GF-D8 (cell line): Measurements from ENCODE around the gene AHCY.
"Not testable (repeated sequence)": the region's sequence is repeated elsewhere in the genome, so short reads cannot be mapped to it uniquely, and the experiment has no call there.

Experiments used
- DNase-seq: peaks from one replicate; lab custom pipeline; 2025; lab: John Stamatoyannopoulos, UW

The AHCY gene

GRCh38 chr20:34254979-34255378, 48.2 kb downstream of the AHCY start:
- no peak for DNase-seq

DNA sequence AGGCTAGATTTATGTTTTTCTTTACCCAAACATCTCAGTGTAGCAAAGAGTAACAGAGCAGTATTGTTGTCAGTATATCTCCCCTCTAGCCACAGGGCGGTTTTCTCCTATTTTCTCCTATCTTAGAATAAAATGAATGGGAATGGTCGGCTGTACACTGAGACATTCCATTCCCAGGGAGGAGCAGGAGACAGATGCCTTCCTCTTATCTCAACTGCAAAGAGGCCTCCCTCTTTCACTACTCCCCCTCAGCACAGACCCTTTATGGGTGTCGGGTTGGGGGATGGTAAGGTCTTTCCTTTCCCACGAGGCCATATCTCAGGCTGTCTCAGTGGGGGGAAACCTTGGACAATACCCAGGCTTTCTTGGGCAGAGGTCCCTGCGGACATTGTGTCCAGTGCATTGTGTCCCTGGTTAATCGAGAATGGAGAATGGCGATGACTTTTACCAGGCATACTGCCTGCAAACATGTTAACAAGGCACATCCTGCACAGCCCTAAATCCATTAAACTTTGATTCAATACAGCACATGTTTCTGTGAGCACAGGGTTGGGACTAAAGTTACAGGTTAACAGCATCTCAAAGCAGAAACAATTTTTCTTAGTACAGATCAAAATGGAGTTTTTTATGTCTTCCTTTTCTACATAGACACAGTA, 50.6 kb downstream of the AHCY start:
- DNase-seq = not testable (repeated sequence)

DNA sequence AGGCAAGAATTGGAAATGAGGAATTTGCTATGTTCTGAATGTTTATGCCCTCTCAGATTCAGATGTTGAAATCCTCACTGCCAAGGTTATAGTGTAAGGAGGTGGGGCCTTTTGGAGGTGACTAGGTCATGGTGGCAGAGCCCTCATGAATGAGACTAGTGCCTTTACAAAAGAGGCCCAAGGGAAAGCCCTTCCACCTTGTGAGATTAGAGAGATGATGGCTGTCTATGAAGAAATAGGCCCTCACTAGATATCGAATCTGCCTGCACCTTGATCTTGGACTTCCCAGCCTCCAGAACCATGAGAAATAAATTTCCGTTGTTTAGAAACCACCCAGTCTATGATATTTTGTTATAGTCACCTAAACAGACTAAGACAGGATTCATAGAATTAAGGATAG, 51.5 kb downstream of the AHCY start:
- DNase-seq = no peak

DNA sequence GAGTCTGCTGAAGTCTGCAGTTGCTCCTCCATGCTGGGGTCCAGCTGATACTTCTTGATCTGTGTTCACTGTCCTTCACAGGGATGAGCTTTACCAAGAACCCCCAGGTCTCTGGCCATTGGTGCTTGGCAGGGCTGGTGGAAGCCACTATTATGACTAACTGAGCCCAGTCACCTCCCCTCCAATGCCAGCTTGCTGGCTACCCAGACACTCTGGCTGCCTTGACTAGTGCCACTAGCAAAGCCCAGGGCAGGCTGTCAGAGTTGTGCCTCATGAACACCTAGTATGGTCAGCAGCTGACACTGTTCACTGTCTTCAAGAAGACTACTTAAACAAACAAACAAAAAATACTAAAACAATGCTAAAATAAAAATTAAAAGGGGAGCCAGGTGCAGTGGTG, 53.1 kb downstream of the AHCY start:
- no peak for DNase-seq

- peak; percentile 77 for DNase-seq
Observed at GRCh38 chr20:34249291-34249690, 53.9 kb downstream of the AHCY start.

DNA sequence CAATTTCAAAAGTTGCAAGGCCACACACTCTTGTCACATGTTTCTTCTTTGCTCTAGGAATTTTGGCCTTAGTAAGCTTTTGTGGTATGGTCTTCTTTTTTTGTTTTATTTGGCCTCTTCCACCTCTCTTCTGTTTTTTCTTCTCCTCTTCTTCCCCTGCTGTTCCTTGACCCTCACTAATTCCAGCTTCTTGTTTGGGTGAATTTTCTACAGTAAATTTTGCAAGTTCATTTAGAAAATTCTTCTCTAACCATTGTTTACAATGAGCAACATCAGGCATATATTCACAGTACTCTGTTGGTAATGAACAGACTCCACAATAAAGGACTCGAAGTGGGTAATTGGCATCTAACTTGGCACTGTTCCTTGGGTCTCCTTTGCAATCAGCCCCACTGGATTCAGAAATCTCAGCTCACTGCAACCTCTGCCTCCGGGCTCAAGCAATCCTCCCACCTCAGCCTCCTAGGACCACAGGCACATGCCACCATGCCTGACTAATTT, 57.0 kb downstream of the AHCY start:
- no peak for DNase-seq

DNA sequence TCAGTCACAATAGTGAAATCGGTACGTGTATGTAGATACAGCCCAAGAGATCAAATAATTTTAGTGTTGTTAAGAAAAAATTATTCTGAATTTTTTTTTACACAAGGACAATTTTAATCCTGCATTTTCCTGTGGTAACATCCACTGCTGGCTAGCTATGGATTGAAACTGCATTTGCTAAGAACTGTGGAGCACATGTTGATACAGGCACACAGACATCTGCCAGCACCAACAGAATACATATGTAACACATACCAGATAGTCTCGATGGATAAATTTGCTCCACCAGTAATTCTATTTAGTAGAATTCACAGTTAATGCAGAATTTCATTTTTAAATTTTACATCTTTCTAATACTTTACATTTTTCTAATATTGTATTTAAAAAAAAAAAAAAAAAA, 59.8 kb downstream of the AHCY start:
- DNase-seq = no peak

DNA sequence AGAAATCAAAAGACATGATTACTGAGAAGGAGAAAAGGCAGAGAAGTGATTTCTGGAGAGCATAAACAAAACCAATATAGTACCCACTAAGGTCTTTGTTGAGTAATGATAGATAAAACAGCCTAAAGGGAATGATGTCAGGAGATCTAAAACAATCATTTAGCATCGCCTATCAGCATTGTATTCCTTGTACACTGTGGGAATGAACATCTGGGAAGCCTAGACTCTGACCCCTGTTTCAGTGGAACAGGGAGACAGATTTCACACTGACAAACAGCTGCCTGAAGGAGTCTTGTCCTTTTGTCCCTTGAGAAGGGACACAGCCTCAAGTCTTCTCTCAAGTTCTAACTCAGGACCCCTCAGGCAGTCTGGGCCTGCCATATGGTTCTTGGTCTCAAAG, 60.3 kb downstream of the AHCY start:
- no peak for DNase-seq

DNA sequence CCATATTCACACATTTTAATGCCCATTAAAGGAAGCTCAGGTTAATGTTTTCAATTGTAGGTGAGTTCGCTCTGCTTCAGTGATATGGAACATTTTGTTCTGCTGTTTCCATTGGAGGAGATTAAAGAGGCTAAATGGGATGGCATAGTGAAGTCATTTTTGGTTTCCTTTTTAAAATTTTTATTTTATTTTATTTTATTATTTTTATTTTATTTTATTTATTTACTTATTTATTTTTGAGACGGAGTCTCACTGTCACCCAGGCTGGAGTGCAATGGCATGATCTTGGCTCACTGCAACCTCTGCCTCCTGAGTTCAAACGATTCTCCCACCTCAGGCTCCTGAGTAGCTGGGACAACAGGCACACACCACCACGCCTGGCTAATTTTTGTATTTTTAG, 61.1 kb downstream of the AHCY start:
- DNase-seq = not testable (repeated sequence)

GRCh38 chr20:34240693-34241615, 62.2 kb downstream of the AHCY start, which contains the start of gene ASIP:
ASIP (plus strand) TSS chr20:34241423; CDS start chr20:34260375, 18,952 bp downstream.
- DNase-seq = no peak

- DNase-seq = no peak
Observed at GRCh38 chr20:34240121-34240520, 63.0 kb downstream of the AHCY start.

DNA sequence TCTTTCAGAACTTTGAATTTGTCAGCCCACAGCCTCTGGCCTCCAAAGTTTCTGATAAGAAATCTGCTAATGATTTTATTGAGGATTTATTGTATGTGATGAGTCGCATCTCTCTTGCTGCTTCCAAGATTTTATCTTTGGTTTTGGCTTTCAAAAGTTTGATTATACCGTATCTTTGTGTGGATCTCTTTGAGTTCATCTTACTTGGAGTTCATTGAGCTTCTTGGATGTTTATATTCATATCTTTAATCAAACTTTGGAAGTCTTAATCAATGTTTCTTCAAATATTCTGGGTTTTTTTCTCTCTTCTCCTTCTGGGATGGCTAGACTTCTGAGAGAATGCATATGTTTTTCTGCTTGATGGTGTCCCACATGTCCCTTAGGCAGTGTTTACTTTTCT, 65.2 kb downstream of the AHCY start:
- no peak for DNase-seq

- DNase-seq = no peak
Observed at GRCh38 chr20:34235875-34236274, 67.3 kb downstream of the AHCY start.

GRCh38 chr20:34233687-34234086, 69.5 kb downstream of the AHCY start:
- no peak for DNase-seq

GRCh38 chr20:34232494-34233087, 70.6 kb downstream of the AHCY start:
- DNase-seq = no peak

DNA sequence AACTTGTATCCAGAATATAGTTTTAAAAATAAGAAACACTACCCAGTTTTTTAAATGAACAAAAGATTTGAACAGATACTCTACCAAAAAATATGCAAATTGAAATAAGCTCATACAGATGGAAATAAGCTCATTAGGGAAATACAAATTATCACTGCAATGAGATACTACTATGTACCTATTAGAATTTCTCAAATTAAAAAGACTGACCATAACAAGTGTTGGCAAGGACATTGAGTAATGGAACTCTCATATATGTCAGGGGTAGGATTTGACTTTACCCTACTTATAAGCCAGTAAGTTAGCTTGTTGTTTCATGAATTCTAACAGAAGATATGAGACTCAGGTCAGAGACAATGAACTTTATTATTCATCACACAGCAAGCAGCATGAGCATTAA, 71.5 kb downstream of the AHCY start:
- no peak for DNase-seq
